Lower leg skin (tissue), 3 donors: ENCODE results near the gene HSDL2.

Experiments used
- CTCF ChIP-seq, 3 donors: fragments of 450-650 bp; IDR thresholded peaks; one replicate each; pipeline ENCODE4 v1.5.1; 2016; ENCODE audit warnings: antibody characterized with exemption in 3 of 3, mild to moderate bottlenecking in 3 of 3, moderate library complexity in 2 of 3
- POLR2A ChIP-seq, 2 donors: fragments of 450-650 bp; IDR thresholded peaks; one replicate each; pipeline ENCODE4 v1.6.1; 2016 to 2017; ENCODE audit warnings: antibody characterized with exemption in 2 of 2, mild to moderate bottlenecking in 1 of 2, moderate library complexity in 1 of 2

- TF ChIP-seq CTCF (IDR thresholded peaks at IDR 0.05) (no peak), POLR2A (IDR thresholded peaks at IDR 0.05) (no peak)
Observed at GRCh38 chr9:112334432-112334841, 45.5 kb upstream of the HSDL2 start.
